NT2/D1 (cell line): ENCODE data around the gene ZNF516.

Experiments used
- DNase-seq: peaks from one replicate; pipeline ENCODE4 v3.0.0-alpha.2; 2011; ENCODE audit warnings: low read depth, low spot score
- H3K27me3 ChIP-seq: 2 replicates; pipeline ENCODE4 v1.6.0; 2011; ENCODE audit warnings: mild to moderate bottlenecking; ENCODE audit not compliant: insufficient read length, insufficient read depth
- H3K36me3 ChIP-seq: 2 replicates; pipeline ENCODE4 v1.6.1; 2011; ENCODE audit warnings: mild to moderate bottlenecking, low read length, mixed read lengths; ENCODE audit not compliant: insufficient read depth, insufficient read length
- H3K4me1 ChIP-seq: 2 replicates; pipeline ENCODE4 v1.5.1; 2011; ENCODE audit not compliant: insufficient read depth, insufficient read length
- H3K4me3 ChIP-seq: 2 replicates; pipeline ENCODE4 v1.5.1; 2011; ENCODE audit warnings: low read depth; ENCODE audit not compliant: insufficient read length
- H3K9ac ChIP-seq: 2 replicates; pipeline ENCODE4 v1.6.0; 2011; ENCODE audit warnings: low read depth; ENCODE audit not compliant: insufficient read length
- H3K9me3 ChIP-seq: 2 replicates; pipeline ENCODE4 v1.5.1; 2011; ENCODE audit warnings: mild to moderate bottlenecking, low read length; ENCODE audit not compliant: insufficient read depth
- SUZ12 ChIP-seq: IDR thresholded peaks from 2 replicates; pipeline ENCODE4 v1.6.1; 2011; ENCODE audit not compliant: insufficient read length, insufficient read depth; ENCODE audit errors: extremely low read depth
- YY1 ChIP-seq: IDR thresholded peaks from 2 replicates; pipeline ENCODE4 v1.6.1; 2011; ENCODE audit not compliant: insufficient read length, insufficient read depth
- ZNF274 ChIP-seq: IDR thresholded peaks from 2 replicates; pipeline ENCODE4 v1.6.1; 2011; ENCODE audit warnings: mild to moderate bottlenecking, low read depth, low read length

The ZNF516 gene

DNA sequence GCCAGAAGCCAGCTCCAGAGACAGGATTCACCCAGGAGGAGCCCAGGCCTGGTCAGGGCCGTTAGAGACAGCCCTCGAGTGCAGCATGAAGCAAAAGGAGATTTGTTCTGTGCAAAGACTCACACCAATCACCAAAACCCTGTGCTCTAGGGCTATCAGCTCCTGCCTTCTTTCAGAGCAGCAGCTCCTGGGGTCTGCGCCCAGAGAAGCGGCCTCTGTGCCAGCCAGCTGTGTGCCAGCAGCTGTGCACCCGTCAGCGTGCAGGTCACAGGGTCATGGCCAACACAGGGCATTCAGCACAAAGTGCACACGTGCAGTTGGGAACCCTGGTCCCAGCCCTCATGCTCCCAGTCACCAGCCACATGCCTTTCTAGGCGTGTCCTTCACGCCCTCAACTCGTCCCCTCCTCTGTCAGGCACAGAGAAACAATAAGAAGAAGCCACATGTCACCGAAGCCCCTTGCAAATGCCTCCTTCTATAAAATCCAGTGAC, 49.3 kb downstream of the ZNF516 start:
- Histone ChIP-seq H3K9me3 (no peaks in the 10 kb centered on the region), H3K4me3 (no peak overlapping the region), H3K27me3 (no peaks in the 10 kb centered on the region), H3K9ac (no peak overlapping the region), H3K4me1 (peaks cover 2% of the 10 kb centered on the region), H3K36me3 (peaks cover 20% of the 10 kb centered on the region)
- DNase-seq = no peak
- TF ChIP-seq ZNF274 (no peak), SUZ12 (no peak), YY1 (no peak)

DNA sequence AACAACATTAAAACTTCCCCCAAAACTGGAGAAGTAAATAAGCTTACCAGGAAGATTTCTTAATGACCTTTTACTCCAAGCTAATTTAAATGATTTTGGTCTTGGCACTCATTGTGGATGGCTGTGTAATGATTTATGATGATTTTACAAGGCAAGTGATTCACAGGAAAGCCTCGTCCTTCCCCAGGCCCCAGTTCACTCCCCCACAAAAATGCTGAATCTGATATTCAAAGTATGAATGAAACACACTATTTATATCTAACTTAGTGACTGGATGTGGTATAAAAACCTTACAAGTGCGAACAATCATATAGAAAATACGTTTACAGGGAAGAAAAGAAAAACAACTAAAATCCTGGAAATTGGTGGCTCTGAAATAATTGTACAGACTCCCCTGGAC, 49.8 kb downstream of the ZNF516 start:
- H3K27me3 ChIP-seq = no peaks in the 10 kb centered on the region
- peaks cover 2% of the 10 kb centered on the region for H3K4me1 ChIP-seq
- no peak overlapping the region for H3K4me3 ChIP-seq
- H3K9me3 ChIP-seq = no peaks in the 10 kb centered on the region
- no peak for TF ChIP-seq ZNF274
- no peak for TF ChIP-seq YY1
- TF ChIP-seq SUZ12 = no peak
- H3K36me3 ChIP-seq = peaks cover 24% of the 10 kb centered on the region
- DNase-seq = no peak
- H3K9ac ChIP-seq = no peak overlapping the region

DNA sequence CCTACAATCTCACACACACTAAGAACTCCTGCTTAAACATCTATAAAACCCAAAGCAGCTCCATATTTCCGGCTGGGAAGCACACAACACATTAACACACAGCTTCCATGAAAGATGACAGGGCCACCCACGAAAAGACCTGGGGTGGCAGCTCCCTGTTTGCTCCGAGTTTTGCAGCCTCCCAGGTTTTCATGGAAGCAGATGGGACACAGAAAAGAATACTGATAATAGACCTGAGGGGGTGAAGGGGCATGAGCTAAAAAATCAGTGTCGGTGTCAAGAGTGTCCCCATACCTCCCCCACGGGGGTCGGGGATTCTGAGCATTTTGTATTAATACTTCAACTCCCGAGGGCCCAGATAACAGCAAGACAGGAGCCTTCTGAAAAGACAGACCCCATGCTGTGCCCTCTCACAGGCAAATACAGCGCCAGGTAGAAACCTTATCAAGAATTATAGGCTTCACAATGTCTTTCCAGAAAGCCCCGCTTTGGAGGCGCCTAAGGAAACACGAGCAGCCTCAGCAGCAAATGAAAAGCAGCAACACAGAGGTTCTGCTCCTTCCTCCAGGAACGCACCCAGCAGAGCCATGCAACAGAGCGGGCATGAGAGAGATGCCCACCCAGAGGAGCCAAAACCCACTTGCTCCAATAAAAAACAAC, 50.5 kb downstream of the ZNF516 start:
- no peak for DNase-seq
- H3K9ac ChIP-seq = no peak overlapping the region
- no peaks in the 10 kb centered on the region for H3K9me3 ChIP-seq
- peaks cover 24% of the 10 kb centered on the region for H3K36me3 ChIP-seq
- no peak for TF ChIP-seq ZNF274
- no peak for TF ChIP-seq SUZ12
- no peak for TF ChIP-seq YY1
- H3K4me1 ChIP-seq = peaks cover 2% of the 10 kb centered on the region
- no peaks in the 10 kb centered on the region for H3K27me3 ChIP-seq
- H3K4me3 ChIP-seq = no peak overlapping the region

DNA sequence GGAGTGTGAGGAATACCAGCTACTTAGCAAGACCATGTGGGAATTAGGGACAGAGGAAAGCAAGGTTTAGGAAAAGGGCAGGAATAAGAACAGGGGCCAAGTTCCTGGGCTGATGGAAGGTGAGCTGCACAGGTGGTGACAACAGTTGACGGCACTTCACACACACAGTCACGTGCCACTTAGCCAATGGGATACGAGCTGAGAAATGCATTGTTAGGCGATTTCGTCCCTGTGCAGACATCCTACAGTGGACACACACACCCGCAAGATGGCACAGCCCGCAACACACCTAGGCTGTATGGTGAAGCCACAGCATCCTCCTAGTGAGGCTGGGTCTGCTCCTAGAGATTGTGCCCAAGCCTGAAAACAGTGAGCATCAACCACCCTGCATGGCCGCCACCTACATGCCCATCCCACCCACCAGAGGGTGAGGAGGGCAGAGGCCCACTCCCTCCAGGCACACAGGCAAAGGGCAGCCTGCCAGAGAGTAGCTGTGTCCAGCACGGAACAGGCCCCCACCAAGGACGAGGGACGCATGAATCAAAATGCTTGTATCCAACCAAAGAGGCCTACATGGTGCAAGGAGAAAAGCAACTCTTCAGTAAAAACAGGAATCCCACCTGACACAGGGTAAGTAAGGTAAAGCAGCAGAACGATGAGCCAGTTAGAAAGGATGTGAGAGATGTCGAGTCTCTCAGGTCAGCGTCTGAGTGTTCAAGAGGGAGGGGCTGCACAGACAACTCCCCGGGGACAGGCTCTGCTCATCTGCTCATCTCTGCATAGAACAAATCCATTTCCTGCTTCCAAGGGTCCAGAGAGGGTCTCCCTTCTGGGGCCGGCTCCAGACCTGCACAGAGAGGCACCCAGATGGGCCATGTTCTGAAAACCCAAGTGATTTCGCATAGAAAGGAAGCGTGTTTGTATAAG, 51.3 kb downstream of the ZNF516 start:
- Histone ChIP-seq H3K9ac (no peak overlapping the region), H3K27me3 (no peaks in the 10 kb centered on the region), H3K4me3 (no peak overlapping the region), H3K4me1 (peaks cover 2% of the 10 kb centered on the region), H3K9me3 (no peaks in the 10 kb centered on the region), H3K36me3 (peaks cover 27% of the 10 kb centered on the region)
- no peak for TF ChIP-seq ZNF274
- TF ChIP-seq SUZ12 = no peak
- TF ChIP-seq YY1 = no peak
- DNase-seq = no peak

DNA sequence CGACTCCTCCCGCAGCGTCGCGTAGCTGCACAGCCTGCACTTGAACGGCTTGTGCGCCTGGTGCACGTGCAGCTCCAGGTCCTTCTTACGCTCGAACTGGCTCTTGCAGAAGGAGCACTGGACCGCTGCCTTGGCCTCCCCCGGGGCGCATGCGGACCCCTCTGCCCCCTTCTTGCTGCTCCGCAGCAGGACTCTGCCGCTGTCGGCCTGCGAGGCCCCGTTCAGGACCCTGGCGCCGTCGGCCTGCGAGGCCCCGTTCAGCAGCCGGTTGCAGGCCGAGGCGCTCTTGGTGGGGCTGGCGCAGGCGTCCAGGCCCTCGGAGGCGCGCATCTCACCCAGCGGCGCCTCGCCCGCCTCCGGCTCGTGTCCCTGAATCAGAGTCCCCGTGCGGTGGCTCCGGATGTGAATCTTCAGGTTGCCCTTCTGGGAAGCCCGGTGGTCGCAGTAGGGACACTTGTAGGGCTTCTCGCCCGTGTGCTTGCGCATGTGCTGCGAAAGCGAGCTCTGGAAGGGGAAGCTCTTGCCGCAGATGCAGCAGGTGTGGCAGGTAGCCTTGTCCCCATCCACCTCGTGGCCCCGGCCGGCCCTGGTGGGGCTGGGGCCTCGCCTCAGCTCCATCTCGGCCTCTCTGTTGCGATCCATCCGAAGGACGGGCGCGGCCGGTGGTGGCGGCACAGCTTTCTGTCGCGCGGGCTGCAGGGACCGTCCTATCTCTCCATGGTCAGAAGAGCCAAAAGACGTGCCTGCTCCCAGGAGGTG, 52.5 kb downstream of the ZNF516 start:
- DNase-seq = no peak
- Histone ChIP-seq H3K9me3 (no peaks in the 10 kb centered on the region), H3K36me3 (peaks cover 27% of the 10 kb centered on the region), H3K9ac (no peak overlapping the region), H3K4me3 (no peak overlapping the region), H3K4me1 (no peaks in the 10 kb centered on the region), H3K27me3 (no peaks in the 10 kb centered on the region)
- no peak for TF ChIP-seq SUZ12
- no peak for TF ChIP-seq YY1
- TF ChIP-seq ZNF274 = no peak

DNA sequence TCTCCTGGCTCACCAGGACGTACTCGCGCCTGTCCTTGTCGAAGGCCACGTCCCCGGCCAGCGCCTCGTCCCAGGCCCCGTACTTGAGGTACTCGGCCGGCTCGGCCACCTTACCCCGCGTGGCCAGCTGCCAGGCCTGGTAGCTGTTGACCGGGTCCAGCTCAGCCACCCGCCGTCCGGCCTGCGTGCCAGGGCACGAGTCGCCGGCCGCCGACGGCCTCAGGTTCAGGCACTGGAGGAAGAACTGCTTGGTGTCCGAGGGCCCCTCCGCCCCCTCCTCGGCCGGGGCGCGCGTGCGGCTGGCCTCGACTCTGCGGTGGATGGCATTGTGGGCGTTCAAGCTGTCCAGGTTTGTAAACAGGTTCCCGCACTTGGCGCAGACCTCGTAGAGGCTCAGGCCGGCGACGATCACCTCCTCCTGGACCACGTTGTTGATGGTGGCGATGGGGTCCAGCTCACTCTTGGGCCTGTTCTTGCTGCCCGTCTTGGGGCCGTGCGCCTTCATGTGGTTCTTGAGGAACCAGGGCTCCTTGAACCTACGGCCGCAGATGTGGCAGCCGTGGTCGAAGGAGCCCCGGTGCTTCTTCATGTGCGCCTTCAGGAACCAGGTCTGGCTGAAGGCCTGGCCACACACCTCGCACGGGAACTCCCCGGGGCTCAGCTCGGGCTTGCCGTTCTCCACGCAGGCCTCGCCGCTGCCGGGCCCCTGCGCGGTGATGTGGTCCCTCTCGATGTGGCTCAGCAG, 53.2 kb downstream of the ZNF516 start:
- no peaks in the 10 kb centered on the region for H3K27me3 ChIP-seq
- no peaks in the 10 kb centered on the region for H3K4me1 ChIP-seq
- no peak for DNase-seq
- TF ChIP-seq YY1 = no peak
- H3K9me3 ChIP-seq = no peaks in the 10 kb centered on the region
- no peak overlapping the region for H3K9ac ChIP-seq
- H3K4me3 ChIP-seq = no peak overlapping the region
- peaks cover 27% of the 10 kb centered on the region for H3K36me3 ChIP-seq
